ENCODE data around the gene ZYG11B. TPM values are rescaled to one million over a fixed set of nuclear protein-coding genes. Genes with fewer than 3 reads are reported as not detected.

The ZYG11B gene
- total and polyA plus RNA-seq, 2 of the 13 experiments (the other 11 are each of a cell fraction or from before 2014, with no cell fraction given): 6.9 to 17.9 TPM

DNA sequence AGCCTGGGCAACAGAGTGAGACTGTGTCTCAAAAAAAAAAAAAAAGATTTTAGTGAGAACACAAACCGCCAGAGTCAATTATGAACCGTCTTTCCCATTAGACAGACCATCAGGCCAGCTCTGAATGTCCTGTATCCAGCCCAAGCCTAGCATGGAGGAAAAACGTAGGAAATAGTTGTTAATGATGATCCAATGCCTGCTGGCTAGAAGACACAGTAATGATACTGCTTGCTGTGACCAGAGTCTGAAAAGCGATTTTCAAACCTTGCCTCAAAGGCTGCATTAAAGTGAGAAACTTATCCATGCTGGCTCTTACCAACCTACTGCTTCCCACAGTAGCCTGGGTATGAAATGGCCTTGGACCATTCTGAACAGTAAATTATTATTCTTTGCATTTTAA is 45.1 kb upstream of the ZYG11B start (continued):
- TF ChIP-seq, protein P1, sequence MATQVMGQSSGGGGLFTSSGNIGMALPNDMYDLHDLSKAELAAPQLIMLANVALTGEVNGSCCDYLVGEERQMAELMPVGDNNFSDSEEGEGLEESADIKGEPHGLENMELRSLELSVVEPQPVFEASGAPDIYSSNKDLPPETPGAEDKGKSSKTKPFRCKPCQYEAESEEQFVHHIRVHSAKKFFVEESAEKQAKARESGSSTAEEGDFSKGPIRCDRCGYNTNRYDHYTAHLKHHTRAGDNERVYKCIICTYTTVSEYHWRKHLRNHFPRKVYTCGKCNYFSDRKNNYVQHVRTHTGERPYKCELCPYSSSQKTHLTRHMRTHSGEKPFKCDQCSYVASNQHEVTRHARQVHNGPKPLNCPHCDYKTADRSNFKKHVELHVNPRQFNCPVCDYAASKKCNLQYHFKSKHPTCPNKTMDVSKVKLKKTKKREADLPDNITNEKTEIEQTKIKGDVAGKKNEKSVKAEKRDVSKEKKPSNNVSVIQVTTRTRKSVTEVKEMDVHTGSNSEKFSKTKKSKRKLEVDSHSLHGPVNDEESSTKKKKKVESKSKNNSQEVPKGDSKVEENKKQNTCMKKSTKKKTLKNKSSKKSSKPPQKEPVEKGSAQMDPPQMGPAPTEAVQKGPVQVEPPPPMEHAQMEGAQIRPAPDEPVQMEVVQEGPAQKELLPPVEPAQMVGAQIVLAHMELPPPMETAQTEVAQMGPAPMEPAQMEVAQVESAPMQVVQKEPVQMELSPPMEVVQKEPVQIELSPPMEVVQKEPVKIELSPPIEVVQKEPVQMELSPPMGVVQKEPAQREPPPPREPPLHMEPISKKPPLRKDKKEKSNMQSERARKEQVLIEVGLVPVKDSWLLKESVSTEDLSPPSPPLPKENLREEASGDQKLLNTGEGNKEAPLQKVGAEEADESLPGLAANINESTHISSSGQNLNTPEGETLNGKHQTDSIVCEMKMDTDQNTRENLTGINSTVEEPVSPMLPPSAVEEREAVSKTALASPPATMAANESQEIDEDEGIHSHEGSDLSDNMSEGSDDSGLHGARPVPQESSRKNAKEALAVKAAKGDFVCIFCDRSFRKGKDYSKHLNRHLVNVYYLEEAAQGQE (IDR thresholded peaks at IDR 0.05; ENCODE audit: borderline replicate concordance in 1 of 2, low read depth in 1 of 2, low read length in 2 of 2): no peak
- TF ChIP-seq DNMT1 (CRISPR knock-in tag; IDR thresholded peaks at IDR 0.05) (no peak), MYC (CRISPR knock-in tag; IDR thresholded peaks at IDR 0.05; ENCODE audit: borderline replicate concordance) (no peak), IRF2 (CRISPR knock-in tag; IDR thresholded peaks at IDR 0.05) (no peak), RELA (CRISPR knock-in tag; IDR thresholded peaks at IDR 0.05) (no peak)

DNA sequence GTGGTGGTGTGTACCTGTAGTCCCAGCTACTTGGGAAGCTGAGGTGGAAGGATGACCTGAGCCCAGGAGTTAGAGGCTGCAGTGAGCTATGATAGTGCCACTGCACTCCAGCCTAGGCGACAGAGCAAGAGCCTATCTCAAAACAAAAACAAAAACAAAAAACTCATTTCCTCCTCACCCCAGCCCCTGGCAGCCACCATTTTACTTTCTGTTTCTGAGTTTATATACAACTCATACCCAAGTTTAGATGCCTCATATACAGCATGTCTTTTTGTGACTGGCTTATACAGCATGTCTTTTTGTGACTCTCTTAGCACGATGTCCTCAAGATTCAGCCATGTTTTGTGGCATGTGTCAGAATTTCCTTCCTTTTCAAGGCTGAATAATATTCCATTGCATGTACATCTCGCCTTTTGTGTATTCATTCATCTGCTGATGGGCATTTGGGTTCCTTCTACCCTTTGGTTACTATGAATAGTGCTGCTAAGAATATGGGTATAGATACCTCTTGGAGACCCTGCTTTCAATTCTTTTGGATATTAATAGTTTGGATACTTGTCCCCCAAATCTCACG is 42.8 kb upstream of the ZYG11B start:
- H3K9ac ChIP-seq (ENCODE audit: insufficient read depth, low read depth, low read length): no peak overlapping the region
- intact Hi-C loops (cut with micrococcal nuclease; ENCODE audit: unreplicated experiment): loop anchor here (10.0 kb wide), 1 partner anchor 279 kb away; the partner anchor contains the start of genes ORC1 and PRPF38A
- H3K27ac ChIP-seq (ENCODE audit: extremely low read length, insufficient read depth, low read length): no peak overlapping the region
- H2AFZ ChIP-seq (ENCODE audit: low read length): no peak overlapping the region
- no peak overlapping the region for H3K4me3 ChIP-seq (replicated peaks in 1 of 3; ENCODE audit: insufficient read depth in 1 of 3, low read depth in 2 of 3, low read length in 3 of 3)
- BruUV-seq (replicated peaks): no TSS peak
- no peaks in the 10 kb centered on the region for H3K9me3 ChIP-seq (ENCODE audit: low read length)
- H3K27me3 ChIP-seq (ENCODE audit: control insufficient read depth in 1 of 2, insufficient read depth in 2 of 2, low read length in 2 of 2): no peaks in the 10 kb centered on the region
- DNase-seq (ENCODE audit: low spot score) (no peak), ATAC-seq (no peak), FAIRE-seq (no peak)
- no peak overlapping the region for H3K4me2 ChIP-seq (ENCODE audit: low read depth, low read length)
- peaks cover 9 to 34% of the 10 kb centered on the region in 2 experiments for H3K36me3 ChIP-seq (replicated peaks in 1 of 2; ENCODE audit: control insufficient read depth in 1 of 2, insufficient read depth in 2 of 2, low read length in 2 of 2)
- in situ Hi-C loops (cut with HindIII; ENCODE audit: extremely low pct_ligation_motif_present, low pct_unique_long_range_greater_than_20kb): no loop called here
- H4K20me1 ChIP-seq (ENCODE audit: insufficient read depth, low read length): no peaks in the 10 kb centered on the region
- POLR2A ChIA-PET: no interaction called here
- CTCF ChIA-PET (ENCODE audit: low intra/inter-chr PET ratio, low total read pairs): no interaction called here
- no peaks in the 10 kb centered on the region for H3K79me2 ChIP-seq (ENCODE audit: insufficient read depth, low read length)
- 92% methylated on average over 4 of the region's 4 CpGs for WGBS (ENCODE audit: low lambda C conversion rate)
- peaks cover 8% of the 10 kb centered on the region; the same call in 1 of the 2 replicates for H3K4me1 ChIP-seq (ENCODE audit: insufficient read depth, low read length)
- TF ChIP-seq, protein P2, sequence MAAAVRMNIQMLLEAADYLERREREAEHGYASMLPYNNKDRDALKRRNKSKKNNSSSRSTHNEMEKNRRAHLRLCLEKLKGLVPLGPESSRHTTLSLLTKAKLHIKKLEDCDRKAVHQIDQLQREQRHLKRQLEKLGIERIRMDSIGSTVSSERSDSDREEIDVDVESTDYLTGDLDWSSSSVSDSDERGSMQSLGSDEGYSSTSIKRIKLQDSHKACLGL (CRISPR knock-in tag; IDR thresholded peaks at IDR 0.05): no peak
- TF ChIP-seq, protein P3, sequence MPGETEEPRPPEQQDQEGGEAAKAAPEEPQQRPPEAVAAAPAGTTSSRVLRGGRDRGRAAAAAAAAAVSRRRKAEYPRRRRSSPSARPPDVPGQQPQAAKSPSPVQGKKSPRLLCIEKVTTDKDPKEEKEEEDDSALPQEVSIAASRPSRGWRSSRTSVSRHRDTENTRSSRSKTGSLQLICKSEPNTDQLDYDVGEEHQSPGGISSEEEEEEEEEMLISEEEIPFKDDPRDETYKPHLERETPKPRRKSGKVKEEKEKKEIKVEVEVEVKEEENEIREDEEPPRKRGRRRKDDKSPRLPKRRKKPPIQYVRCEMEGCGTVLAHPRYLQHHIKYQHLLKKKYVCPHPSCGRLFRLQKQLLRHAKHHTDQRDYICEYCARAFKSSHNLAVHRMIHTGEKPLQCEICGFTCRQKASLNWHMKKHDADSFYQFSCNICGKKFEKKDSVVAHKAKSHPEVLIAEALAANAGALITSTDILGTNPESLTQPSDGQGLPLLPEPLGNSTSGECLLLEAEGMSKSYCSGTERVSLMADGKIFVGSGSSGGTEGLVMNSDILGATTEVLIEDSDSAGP (CRISPR knock-in tag; IDR thresholded peaks at IDR 0.05; ENCODE audit: borderline replicate concordance): no peak
- no peak for TF ChIP-seq ZNF670 (CRISPR knock-in tag; IDR thresholded peaks at IDR 0.05; ENCODE audit: borderline replicate concordance)
- no peak for TF ChIP-seq SUZ12 (IDR thresholded peaks at IDR 0.05; ENCODE audit: low read depth, low read length)
- no peak for TF ChIP-seq HNF4G (IDR thresholded peaks at IDR 0.05; ENCODE audit: borderline replicate concordance, low read depth, low read length)
- no peak for TF ChIP-seq HNF4G (CRISPR knock-in tag; IDR thresholded peaks at IDR 0.05; ENCODE audit: borderline replicate concordance, low read depth)
- TF ChIP-seq, protein P4, sequence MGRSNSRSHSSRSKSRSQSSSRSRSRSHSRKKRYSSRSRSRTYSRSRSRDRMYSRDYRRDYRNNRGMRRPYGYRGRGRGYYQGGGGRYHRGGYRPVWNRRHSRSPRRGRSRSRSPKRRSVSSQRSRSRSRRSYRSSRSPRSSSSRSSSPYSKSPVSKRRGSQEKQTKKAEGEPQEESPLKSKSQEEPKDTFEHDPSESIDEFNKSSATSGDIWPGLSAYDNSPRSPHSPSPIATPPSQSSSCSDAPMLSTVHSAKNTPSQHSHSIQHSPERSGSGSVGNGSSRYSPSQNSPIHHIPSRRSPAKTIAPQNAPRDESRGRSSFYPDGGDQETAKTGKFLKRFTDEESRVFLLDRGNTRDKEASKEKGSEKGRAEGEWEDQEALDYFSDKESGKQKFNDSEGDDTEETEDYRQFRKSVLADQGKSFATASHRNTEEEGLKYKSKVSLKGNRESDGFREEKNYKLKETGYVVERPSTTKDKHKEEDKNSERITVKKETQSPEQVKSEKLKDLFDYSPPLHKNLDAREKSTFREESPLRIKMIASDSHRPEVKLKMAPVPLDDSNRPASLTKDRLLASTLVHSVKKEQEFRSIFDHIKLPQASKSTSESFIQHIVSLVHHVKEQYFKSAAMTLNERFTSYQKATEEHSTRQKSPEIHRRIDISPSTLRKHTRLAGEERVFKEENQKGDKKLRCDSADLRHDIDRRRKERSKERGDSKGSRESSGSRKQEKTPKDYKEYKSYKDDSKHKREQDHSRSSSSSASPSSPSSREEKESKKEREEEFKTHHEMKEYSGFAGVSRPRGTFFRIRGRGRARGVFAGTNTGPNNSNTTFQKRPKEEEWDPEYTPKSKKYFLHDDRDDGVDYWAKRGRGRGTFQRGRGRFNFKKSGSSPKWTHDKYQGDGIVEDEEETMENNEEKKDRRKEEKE (IDR thresholded peaks at IDR 0.05): no peak

All from HepG2 (cell line).